ENCODE data around the gene KMT2E. TPM values are rescaled to one million over a fixed set of nuclear protein-coding genes. Genes with fewer than 3 reads are reported as not detected.

KMT2E gene
- total RNA-seq, 1 experiment from 2014 or later: 52.3 TPM

GRCh38 chr7:105131033-105131656 lies 117.1 kb downstream of the KMT2E start (continued):
- TF ChIP-seq FOXP1 (CRISPR knock-in tag; IDR thresholded peaks at IDR 0.05; ENCODE audit: borderline replicate concordance) (no peak), ZNF671 (CRISPR knock-in tag; IDR thresholded peaks at IDR 0.05) (no peak), ATF6 (CRISPR knock-in tag; IDR thresholded peaks at IDR 0.05) (no peak), ATF1 (CRISPR knock-in tag; IDR thresholded peaks at IDR 0.05) (no peak), HMGA2 (CRISPR knock-in tag; IDR thresholded peaks at IDR 0.05) (no peak), NFATC4 (CRISPR knock-in tag; IDR thresholded peaks at IDR 0.05) (no peak), NR1H2 (CRISPR knock-in tag; IDR thresholded peaks at IDR 0.05) (no peak), ZNF121 (CRISPR knock-in tag; IDR thresholded peaks at IDR 0.05) (no peak)

GRCh38 chr7:105131890-105132289 lies 117.9 kb downstream of the KMT2E start:
- ATAC-seq: no peak
- no peak for DNase-seq (ENCODE audit: low spot score)
- Mint-ChIP-seq H3K27me3 (ENCODE audit: low read depth) (no peaks in the 10 kb centered on the region), H3K4me1 (0 out of 2 replicates have a peak, but pooled peaks cover 4% of the 10 kb centered on the region), H3K9me3 (no peaks in the 10 kb centered on the region), H3K36me3 (peaks cover 12% of the 10 kb centered on the region; the same call in 1 of the 2 replicates), H3K27ac (no peak overlapping the region), H3K4me3 (no peak overlapping the region)
- TF ChIP-seq SMAD4 (CRISPR knock-in tag; IDR thresholded peaks at IDR 0.05): no peak
- TF ChIP-seq NFYB (CRISPR knock-in tag; conservative IDR thresholded peaks at IDR 0.05; ENCODE audit: low read depth): no peak
- no peak for TF ChIP-seq GTF2I (CRISPR knock-in tag; conservative IDR thresholded peaks at IDR 0.05)
- no peak for TF ChIP-seq NR1H2 (CRISPR knock-in tag; IDR thresholded peaks at IDR 0.05)
- CTCF ChIA-PET: no interaction called here
- POLR2A ChIA-PET: no interaction called here

- DNase-seq (ENCODE audit: low spot score): no peak
- TF ChIP-seq CBFB (CRISPR knock-in tag; IDR thresholded peaks at IDR 0.05; ENCODE audit: low read depth) (no peak), ZSCAN18 (CRISPR knock-in tag; IDR thresholded peaks at IDR 0.05) (no peak), JUN (CRISPR knock-in tag; IDR thresholded peaks at IDR 0.05) (no peak), ATF6 (CRISPR knock-in tag; IDR thresholded peaks at IDR 0.05) (no peak), IRF1 (CRISPR knock-in tag; IDR thresholded peaks at IDR 0.05) (no peak), MYBL2 (CRISPR knock-in tag; IDR thresholded peaks at IDR 0.05) (no peak), ZBTB21 (CRISPR knock-in tag; IDR thresholded peaks at IDR 0.05; ENCODE audit: borderline replicate concordance) (no peak), E2F1 (CRISPR knock-in tag; IDR thresholded peaks at IDR 0.05) (no peak), ATF2 (CRISPR knock-in tag; IDR thresholded peaks at IDR 0.05; ENCODE audit: borderline replicate concordance, low read depth) (no peak), SMAD3 (CRISPR knock-in tag; IDR thresholded peaks at IDR 0.05; ENCODE audit: borderline replicate concordance) (no peak), NR3C1 (CRISPR knock-in tag; conservative IDR thresholded peaks at IDR 0.05; ENCODE audit: low read depth) (no peak), ZNF512 (CRISPR knock-in tag; IDR thresholded peaks at IDR 0.05; ENCODE audit: borderline replicate concordance) (no peak), SP1 (CRISPR knock-in tag; conservative IDR thresholded peaks at IDR 0.05) (no peak)
- no peak for ATAC-seq
- CTCF ChIA-PET: no interaction called here
- peaks cover 12% of the 10 kb centered on the region; the same call in 1 of the 2 replicates for H3K36me3 Mint-ChIP-seq
- 0 out of 2 replicates have a peak, but pooled peaks cover 4% of the 10 kb centered on the region for H3K4me1 Mint-ChIP-seq
- no peak overlapping the region for H3K4me3 Mint-ChIP-seq
- POLR2A ChIA-PET: no interaction called here
- H3K9me3 Mint-ChIP-seq: no peaks in the 10 kb centered on the region
- H3K27me3 Mint-ChIP-seq (ENCODE audit: low read depth): no peaks in the 10 kb centered on the region
- no peak overlapping the region; the same call in 1 of the 2 replicates for H3K27ac Mint-ChIP-seq
Measured at GRCh38 chr7:105132335-105132734, 118.3 kb downstream of the KMT2E start.
